ENCODE data around the gene STYXL1.

Gene STYXL1

GRCh38 chr7:75983471-75984129 lies 64.2 kb downstream of the STYXL1 start:
- TF ChIP-seq CTCF (conservative IDR thresholded peaks at IDR 0.05; ENCODE audit: control insufficient read depth, insufficient read depth, low read depth, low read length): no peak
- DNase-seq (ENCODE audit: low read depth): peak; percentile 27
- H3K4me3 ChIP-seq (ENCODE audit: control insufficient read depth, low read depth, low read length): no peak overlapping the region

- DNase-seq (ENCODE audit: low read depth): no peak
- H3K4me3 ChIP-seq (ENCODE audit: control insufficient read depth, low read depth, low read length): no peak overlapping the region
- TF ChIP-seq CTCF (conservative IDR thresholded peaks at IDR 0.05; ENCODE audit: control insufficient read depth, insufficient read depth, low read depth, low read length): no peak
Measured at GRCh38 chr7:75982306-75983064, 65.3 kb downstream of the STYXL1 start.

- H3K4me3 ChIP-seq (ENCODE audit: control insufficient read depth, low read depth, low read length): no peak overlapping the region
- DNase-seq (ENCODE audit: low read depth): no peak
- TF ChIP-seq CTCF (conservative IDR thresholded peaks at IDR 0.05; ENCODE audit: control insufficient read depth, insufficient read depth, low read depth, low read length): no peak
Measured at GRCh38 chr7:75981453-75982305, 66.1 kb downstream of the STYXL1 start.

GRCh38 chr7:75981203-75981452 lies 66.7 kb downstream of the STYXL1 start:
- no peak for DNase-seq (ENCODE audit: low read depth)
- TF ChIP-seq CTCF (conservative IDR thresholded peaks at IDR 0.05; ENCODE audit: control insufficient read depth, insufficient read depth, low read depth, low read length): no peak
- no peak overlapping the region for H3K4me3 ChIP-seq (ENCODE audit: control insufficient read depth, low read depth, low read length)

GRCh38 chr7:75980430-75981202 lies 67.2 kb downstream of the STYXL1 start:
- no peak for TF ChIP-seq CTCF (conservative IDR thresholded peaks at IDR 0.05; ENCODE audit: control insufficient read depth, insufficient read depth, low read depth, low read length)
- no peak for DNase-seq (ENCODE audit: low read depth)
- H3K4me3 ChIP-seq (ENCODE audit: control insufficient read depth, low read depth, low read length): no peak overlapping the region

- no peak for TF ChIP-seq CTCF (conservative IDR thresholded peaks at IDR 0.05; ENCODE audit: control insufficient read depth, insufficient read depth, low read depth, low read length)
- no peak for DNase-seq (ENCODE audit: low read depth)
- H3K4me3 ChIP-seq (ENCODE audit: control insufficient read depth, low read depth, low read length): no peak overlapping the region
Measured at GRCh38 chr7:75979759-75980429, 67.9 kb downstream of the STYXL1 start.

All from fibroblast of mammary gland (primary cell).